Stimulated activated CD8-positive, alpha-beta memory T cell treated with anti-CD3 and anti-CD28 coated beads, Interleukin-12 subunit alpha, Interleukin-12 subunit beta, amount 100 ng/mL, for 4 hours (primary cell): ENCODE measurements around the gene SNHG17.

Experiments
- DNase-seq: peaks from one replicate; pipeline ENCODE4 v3.0.0-alpha.2; 2020; ENCODE audit warnings: low read depth

Gene SNHG17

DNA sequence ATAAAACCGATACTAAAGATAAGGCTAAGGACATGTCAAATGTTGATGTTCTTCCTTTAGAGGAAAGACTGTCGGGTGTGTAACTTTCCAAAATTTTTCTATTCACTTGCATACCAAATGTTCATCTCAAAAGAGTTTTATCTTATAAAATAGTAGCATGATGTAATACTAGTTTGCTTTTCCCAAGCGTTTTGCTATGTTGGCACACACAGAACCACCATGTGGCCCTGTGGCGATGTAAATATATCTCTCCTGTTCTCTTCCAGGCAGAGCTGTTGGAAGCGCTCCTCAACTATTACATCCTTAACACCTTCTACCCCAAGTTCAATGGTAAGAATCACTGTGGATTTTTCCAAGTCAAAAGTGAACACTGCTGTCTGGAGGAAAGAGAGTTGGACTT, 62.3 kb downstream of the SNHG17 start:
- DNase-seq: no peak
